GM23248 (cell line): Measurements from ENCODE around the gene DNAAF9. TPM values are rescaled to one million over a fixed set of nuclear protein-coding genes. Genes with fewer than 3 reads are reported as not detected.

Experiments
- DNase-seq: peaks from one replicate; pipeline ENCODE4 v3.0.0-alpha.2; 2015
- H2AFZ ChIP-seq: fragments of 200-600 bp; sonication (generic); 2 replicates; pipeline ENCODE4 v1.6.1; 2016; ENCODE audit warnings: antibody characterized with exemption
- H3F3A ChIP-seq: fragments of 200-600 bp; sonication (generic); 2 replicates; pipeline ENCODE4 v1.6.1; 2016; ENCODE audit warnings: mild to moderate bottlenecking, antibody characterized with exemption, mixed run types; ENCODE audit not compliant: insufficient read depth
- H3K27ac ChIP-seq: fragments of 200-600 bp; sonication (generic); 2 replicates; pipeline ENCODE4 v1.5.1; 2016; ENCODE audit warnings: mild to moderate bottlenecking
- H3K27me3 ChIP-seq: fragments of 200-600 bp; sonication (generic); replicated peaks from 2 replicates; pipeline ENCODE4 v1.6.1; 2016; ENCODE audit warnings: mild to moderate bottlenecking; ENCODE audit not compliant: insufficient read depth
- H3K36me3 ChIP-seq: fragments of 200-600 bp; sonication (generic); 2 replicates; pipeline ENCODE4 v1.6.1; 2016; ENCODE audit warnings: low read depth, mild to moderate bottlenecking
- H3K4me1 ChIP-seq: fragments of 200-600 bp; sonication (generic); 2 replicates; pipeline ENCODE4 v1.6.1; 2016; ENCODE audit warnings: mild to moderate bottlenecking; ENCODE audit not compliant: insufficient read depth
- H3K4me2 ChIP-seq: fragments of 200-600 bp; sonication (generic); one replicate; pipeline ENCODE4 v1.6.1; 2016; ENCODE audit warnings: mild to moderate bottlenecking; ENCODE audit not compliant: unreplicated experiment
- H3K4me3 ChIP-seq: fragments of 200-600 bp; sonication (generic); 2 replicates; pipeline ENCODE4 v1.5.1; 2016; ENCODE audit warnings: mild to moderate bottlenecking
- H3K79me2 ChIP-seq: fragments of 200-600 bp; sonication (generic); 2 replicates; pipeline ENCODE4 v1.6.1; 2016; ENCODE audit warnings: mild to moderate bottlenecking; ENCODE audit not compliant: insufficient read depth
- H3K9ac ChIP-seq: fragments of 200-600 bp; sonication (generic); 2 replicates; pipeline ENCODE4 v1.6.1; 2016; ENCODE audit warnings: mild to moderate bottlenecking
- H3K9me2 ChIP-seq: fragments of 200-600 bp; sonication (generic); 2 replicates; pipeline ENCODE4 v1.6.1; 2016; ENCODE audit warnings: mixed run types, mild to moderate bottlenecking, moderate library complexity; ENCODE audit not compliant: insufficient read depth
- H3K9me3 ChIP-seq: fragments of 200-600 bp; sonication (generic); one replicate; pipeline ENCODE4 v1.6.1; 2017; ENCODE audit warnings: low read depth
- H4K20me1 ChIP-seq: fragments of 200-600 bp; sonication (generic); 2 replicates; pipeline ENCODE4 v1.6.0; 2016; ENCODE audit not compliant: insufficient read depth
- EZH2 ChIP-seq: fragments of 200-600 bp; sonication (generic); IDR thresholded peaks from 2 replicates; pipeline ENCODE4 v1.6.1; 2018; ENCODE audit warnings: antibody characterized with exemption, mild to moderate bottlenecking; ENCODE audit not compliant: insufficient read depth, poor library complexity, severe bottlenecking
- EZH2phosphoT487 ChIP-seq: fragments of 200-600 bp; sonication (generic); IDR thresholded peaks from 2 replicates; pipeline ENCODE4 v1.6.1; 2018; ENCODE audit warnings: antibody characterized with exemption, moderate library complexity, mild to moderate bottlenecking, low read depth; ENCODE audit not compliant: insufficient read depth
- WGBS, 2 experiments: methylation state at CpG; one replicate each; pipeline ENCODE4 v1.1.6; 2015 to 2017; ENCODE audit warnings: low lambda C conversion rate in 2 of 2, low coverage in 1 of 2; ENCODE audit errors: missing lambda C conversion rate in 2 of 2; 5-methylcytosine and 5-hydroxymethylcytosine counted together
- in situ Hi-C: fragments of 300-500 bp; cut with MboI; formaldehyde crosslinking; loops from 2 replicates; pipeline ENCODE4 v1.15.0; 2020
- polyA plus RNA-seq: library from polyadenylated mRNA; unstranded; fragments of >200 nt; fragmentation: Nextera tagmentation; extraction: Ambion mirVana; gene quantifications from 2 replicates; pipeline ENCODE4 v1.2.1, GENCODE V29; 2016
- total RNA-seq: library from RNA; depleted of rRNA; stranded (reverse); fragments of >200 nt; shearing (Covaris generic); gene quantifications from 2 replicates; pipeline ENCODE4 v1.2.3, GENCODE V29; 2014

DNAAF9 gene
- total and polyA plus RNA-seq, 2 experiments from 2014 or later = 4.6 to 12.4 TPM

DNA sequence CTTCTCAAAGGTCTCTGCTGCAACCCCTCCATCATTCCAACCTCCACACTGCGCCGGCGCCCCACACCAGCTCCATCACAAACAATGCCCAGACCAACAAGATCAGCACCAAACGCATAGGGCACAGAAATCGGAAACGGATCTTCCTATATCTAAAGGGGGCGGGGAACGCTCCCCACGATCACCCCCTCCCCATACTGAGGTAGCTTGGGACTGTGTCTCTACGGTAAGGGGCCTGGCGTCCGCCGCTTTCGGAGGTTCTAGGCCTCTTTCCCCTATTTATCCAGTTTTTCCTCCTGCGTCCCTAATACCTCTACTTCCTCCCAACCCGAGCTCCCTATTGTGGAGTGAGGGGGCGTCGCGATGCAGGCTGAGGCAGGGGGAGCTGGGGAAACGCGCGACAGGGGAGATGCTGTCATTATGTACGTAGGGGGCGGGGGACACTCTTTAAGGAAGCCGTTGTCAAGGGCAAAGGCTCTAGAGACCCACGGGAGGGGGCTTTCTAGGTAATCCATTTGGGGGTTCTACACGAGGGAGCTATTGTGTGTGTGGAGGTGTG lies 909 bp downstream of the DNAAF9 start:
- in situ Hi-C loops = no loop called here
- Histone ChIP-seq H3K4me2 (peak overlapping the region; percentile 87), H4K20me1 (peaks cover 14% of the 10 kb centered on the region; the same call in 1 of the 2 replicates), H3K27me3 (no peaks in the 10 kb centered on the region), H2AFZ (peak overlapping the region; percentile 75), H3K4me1 (peaks cover 6% of the 10 kb centered on the region; the same call in 1 of the 2 replicates), H3K4me3 (peak overlapping the region; percentile 95), H3K36me3 (no peaks in the 10 kb centered on the region), H3K9ac (peak overlapping the region; percentile 95), H3K79me2 (peaks cover 64% of the 10 kb centered on the region), H3K9me2 (no peaks in the 10 kb centered on the region), H3K9me3 (no peaks in the 10 kb centered on the region), H3K27ac (peak overlapping the region; percentile 84), H3F3A (peaks cover 6% of the 10 kb centered on the region; the same call in 1 of the 2 replicates)
- TF ChIP-seq EZH2 (no peak), EZH2phosphoT487 (no peak)
- peak; percentile 47 for DNase-seq
- WGBS, 2 experiments = 1% methylated on average over 25 to 27 of the region's 27 CpGs

- Histone ChIP-seq H3K4me2 (peak overlapping the region; percentile 87), H3F3A (peaks cover 8% of the 10 kb centered on the region; the same call in 1 of the 2 replicates), H3K4me1 (peaks cover 6% of the 10 kb centered on the region; the same call in 1 of the 2 replicates), H3K36me3 (no peaks in the 10 kb centered on the region), H2AFZ (peak overlapping the region; percentile 75; the same call in 1 of the 2 replicates), H3K27me3 (no peaks in the 10 kb centered on the region), H3K9ac (peak overlapping the region; percentile 95), H4K20me1 (peaks cover 16% of the 10 kb centered on the region; the same call in 1 of the 2 replicates), H3K79me2 (peaks cover 71% of the 10 kb centered on the region), H3K9me3 (no peaks in the 10 kb centered on the region), H3K27ac (peak overlapping the region; percentile 84), H3K9me2 (no peaks in the 10 kb centered on the region), H3K4me3 (peak overlapping the region; percentile 95)
- no peak for DNase-seq
- 21 to 33% methylated on average over 3 of the region's 3 CpGs for WGBS, 2 experiments
- no peak for TF ChIP-seq EZH2phosphoT487
- TF ChIP-seq EZH2 = no peak
- in situ Hi-C loops = no loop called here
These were observed 1.6 kb downstream of the DNAAF9 start for GRCh38 chr20:3405696-3406358.

DNA sequence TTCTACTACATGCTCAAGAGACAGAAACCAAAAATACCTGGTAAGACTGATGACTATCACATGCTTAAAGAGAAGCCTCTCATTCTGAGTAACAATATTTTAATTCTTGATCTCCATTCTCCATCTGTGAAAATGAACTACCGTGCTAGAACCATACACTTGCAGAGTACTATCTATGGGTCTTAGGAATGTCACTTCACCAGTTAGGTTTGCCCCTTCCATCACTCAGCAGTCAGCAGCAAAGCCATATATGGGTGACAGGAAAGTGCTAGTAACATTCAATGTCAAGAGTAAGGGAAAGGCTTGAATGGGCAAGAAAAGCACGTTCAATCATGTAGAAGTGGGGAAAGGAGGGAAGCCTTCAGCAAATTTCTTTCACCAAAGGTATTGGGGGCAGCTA lies 2.3 kb downstream of the DNAAF9 start:
- 75 to 90% methylated on average over 2 of the region's 2 CpGs for WGBS, 2 experiments
- Histone ChIP-seq H3K36me3 (no peaks in the 10 kb centered on the region), H4K20me1 (peaks cover 19% of the 10 kb centered on the region; the same call in 1 of the 2 replicates), H3F3A (peaks cover 12% of the 10 kb centered on the region), H3K4me2 (peak overlapping the region; percentile 87), H3K27me3 (no peaks in the 10 kb centered on the region), H3K79me2 (peaks cover 78% of the 10 kb centered on the region), H2AFZ (no peak overlapping the region), H3K4me3 (peak overlapping the region; percentile 95; the same call in 1 of the 2 replicates), H3K9me2 (no peaks in the 10 kb centered on the region), H3K9me3 (no peaks in the 10 kb centered on the region), H3K9ac (no peak overlapping the region), H3K27ac (no peak overlapping the region), H3K4me1 (peaks cover 6% of the 10 kb centered on the region; the same call in 1 of the 2 replicates)
- TF ChIP-seq EZH2 = no peak
- TF ChIP-seq EZH2phosphoT487 = no peak
- in situ Hi-C loops = no loop called here
- no peak for DNase-seq

- no peak for TF ChIP-seq EZH2
- peaks cover 26% of the 10 kb centered on the region; the same call in 1 of the 2 replicates for H4K20me1 ChIP-seq
- H3K79me2 ChIP-seq = peaks cover 85% of the 10 kb centered on the region
- H3K4me3 ChIP-seq = no peak overlapping the region
- no peak for DNase-seq
- H3K27me3 ChIP-seq = no peaks in the 10 kb centered on the region
- no peaks in the 10 kb centered on the region for H3K36me3 ChIP-seq
- no peaks in the 10 kb centered on the region for H3K9me2 ChIP-seq
- H3K9ac ChIP-seq = no peak overlapping the region
- H3K4me2 ChIP-seq = no peak overlapping the region
- H3F3A ChIP-seq = peaks cover 20% of the 10 kb centered on the region
- H3K4me1 ChIP-seq = peaks cover 13% of the 10 kb centered on the region
- H3K27ac ChIP-seq = no peak overlapping the region
- no peak overlapping the region for H2AFZ ChIP-seq
- in situ Hi-C loops = no loop called here
- 84 to 86% methylated on average over 4 of the region's 4 CpGs for whole genome bisulfite sequencing, 2 experiments
- H3K9me3 ChIP-seq = no peaks in the 10 kb centered on the region
These were observed 3.1 kb downstream of the DNAAF9 start for GRCh38 chr20:3404402-3404801.
